ENCODE results near the gene PRDM5.

The PRDM5 gene

DNA sequence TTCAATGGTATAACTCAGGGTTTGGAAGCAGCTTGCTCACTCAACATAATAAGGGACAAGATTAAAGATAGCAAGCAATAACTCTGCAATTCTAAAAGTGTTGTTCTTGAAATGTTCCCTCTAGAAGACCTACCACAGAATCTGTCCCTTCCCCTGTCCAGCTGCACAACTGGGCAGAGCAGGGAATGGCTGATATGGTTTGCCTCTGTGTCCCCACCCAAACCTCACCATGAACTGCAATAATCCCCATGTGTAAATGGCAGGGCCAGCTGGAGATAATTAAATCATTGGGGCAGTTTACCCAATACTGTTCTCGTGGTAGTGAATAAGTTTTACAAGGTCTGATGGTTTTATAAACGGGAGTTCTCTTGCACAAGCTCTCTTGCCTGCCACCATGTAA, 19.1 kb downstream of the PRDM5 start:
- DNase-seq (ENCODE audit: low spot score): no peak

DNA sequence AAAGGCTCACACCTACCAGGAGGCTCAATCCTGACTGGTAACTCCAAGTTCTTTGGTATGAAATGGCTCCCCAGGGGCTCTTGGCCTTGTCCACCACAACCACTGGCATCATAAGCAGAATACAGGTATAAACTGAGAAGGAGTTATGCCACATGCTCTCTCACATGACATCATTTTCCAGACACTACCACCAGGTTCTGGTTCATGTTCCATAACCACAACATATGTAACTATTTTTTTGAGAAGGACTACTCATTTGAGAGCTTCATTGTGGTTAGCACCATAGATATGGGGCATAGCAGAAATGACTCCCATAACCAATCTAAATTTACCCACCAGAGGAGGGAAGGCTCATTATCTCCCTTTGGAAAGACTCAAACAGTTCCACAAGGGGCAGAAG, 19.6 kb downstream of the PRDM5 start:
- no peak for DNase-seq (ENCODE audit: low spot score)

- DNase-seq (ENCODE audit: low spot score): no peak
These were observed 20.8 kb downstream of the PRDM5 start for GRCh38 chr4:120901731-120902130.

DNA sequence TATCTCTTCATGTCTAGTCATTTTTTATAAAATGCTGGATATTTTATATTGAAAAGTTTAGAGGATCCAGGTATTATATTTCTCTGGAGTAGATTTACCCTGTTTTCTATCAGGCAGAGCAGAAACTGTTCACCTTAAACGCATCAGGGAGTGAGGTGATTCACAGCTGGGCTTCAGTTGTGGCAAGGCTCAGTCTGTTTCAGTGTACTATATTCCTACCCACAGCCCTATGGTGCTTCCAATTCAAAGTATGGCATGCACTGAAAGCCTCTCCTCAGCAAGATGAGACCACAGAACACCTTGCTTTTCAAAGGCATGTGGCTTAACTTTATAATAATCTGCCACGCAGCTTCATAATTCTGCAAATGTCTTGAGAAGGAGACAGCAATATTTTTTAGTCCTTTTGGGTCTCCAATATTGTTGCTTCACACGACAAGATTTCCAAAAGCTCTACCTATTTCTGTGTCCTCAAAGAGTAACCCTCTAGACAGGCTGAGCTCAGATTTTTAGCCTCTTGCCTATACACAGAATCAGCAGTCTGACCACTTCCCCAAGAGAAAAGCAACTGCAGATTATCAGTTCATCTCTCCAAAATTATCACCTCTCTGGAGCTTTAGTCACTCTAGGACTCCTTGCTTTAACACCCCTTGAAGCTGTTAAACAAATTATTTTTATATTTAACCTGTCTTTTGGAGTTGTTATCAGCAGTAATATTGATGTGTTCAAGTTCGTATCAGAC, 24.4 kb downstream of the PRDM5 start:
- DNase-seq (ENCODE audit: low spot score): no peak

GRCh38 chr4:120895554-120895953, 27.0 kb downstream of the PRDM5 start:
- DNase-seq (ENCODE audit: low spot score): no peak

- DNase-seq (ENCODE audit: low spot score): no peak
These were observed 29.2 kb downstream of the PRDM5 start for GRCh38 chr4:120893314-120893713.

- DNase-seq (ENCODE audit: low spot score): no peak
These were observed 36.3 kb downstream of the PRDM5 start for GRCh38 chr4:120886191-120886590.

GRCh38 chr4:120881846-120882245, 40.7 kb downstream of the PRDM5 start:
- DNase-seq (ENCODE audit: low spot score): no peak

GRCh38 chr4:120881351-120881750, 41.2 kb downstream of the PRDM5 start:
- DNase-seq (ENCODE audit: low spot score): no peak

DNA sequence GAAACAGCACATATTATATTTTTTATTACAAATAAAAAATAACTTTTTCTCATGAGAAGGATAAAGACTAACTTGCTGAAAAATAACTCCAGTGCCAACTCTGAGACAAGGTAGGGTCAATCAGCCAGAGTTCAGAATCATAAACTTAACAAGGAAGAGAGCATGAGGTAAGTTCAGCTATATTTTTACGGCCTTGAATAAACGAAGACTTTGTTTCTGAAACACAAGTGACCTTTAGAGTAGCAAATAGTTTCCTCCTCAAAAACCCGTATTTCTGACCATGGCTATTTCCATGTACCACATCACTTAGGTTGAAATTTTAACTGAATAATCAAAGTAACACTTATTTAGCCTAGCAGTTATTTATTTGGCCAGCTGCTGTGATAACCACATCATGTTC, 45.5 kb downstream of the PRDM5 start:
- DNase-seq (ENCODE audit: low spot score): no peak

DNA sequence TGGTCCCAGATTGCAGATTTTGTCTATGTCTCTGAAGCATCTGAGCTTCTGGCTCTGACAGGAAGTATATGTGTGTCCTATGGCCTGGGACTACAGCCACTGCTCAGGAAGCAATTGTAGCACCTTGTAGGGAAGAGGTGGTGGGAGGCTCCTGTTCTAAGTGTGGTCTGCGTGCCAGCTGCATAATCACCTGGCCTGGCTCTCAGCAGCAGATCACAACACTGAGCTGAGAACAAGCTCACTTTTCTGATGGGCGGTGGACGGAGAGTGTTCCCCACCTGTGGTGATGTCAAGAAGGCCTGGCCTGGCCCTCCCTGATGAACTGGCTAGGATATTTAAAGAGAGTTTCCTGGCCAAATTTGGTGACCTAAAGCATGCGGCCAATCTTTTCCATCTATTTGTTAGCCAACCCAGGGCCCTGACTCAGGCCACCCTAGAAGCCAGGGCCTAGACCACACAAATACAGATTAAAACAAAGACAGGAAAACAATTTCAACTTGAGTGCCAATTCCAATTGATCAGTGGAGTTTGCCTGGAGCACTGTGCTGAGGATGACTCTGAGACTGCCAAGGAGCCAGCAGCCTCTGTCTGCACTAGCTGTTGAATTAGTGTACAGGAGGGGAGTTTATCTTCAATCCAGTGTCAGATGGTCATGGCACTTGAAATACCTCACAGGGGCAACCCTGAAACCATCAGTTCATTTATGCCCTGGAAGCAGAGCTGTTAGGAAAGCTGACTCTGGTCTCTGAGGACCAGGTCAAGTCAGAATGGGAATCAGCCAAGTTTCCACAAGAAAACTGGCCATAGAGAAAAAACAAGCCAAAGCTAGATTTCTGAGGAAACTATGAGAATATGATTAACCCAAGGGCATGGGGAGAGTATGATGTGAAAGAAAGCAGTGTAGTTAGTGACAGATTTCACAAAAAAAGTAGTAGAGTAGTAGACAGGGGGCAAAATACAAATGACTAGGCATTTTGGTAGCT, 47.4 kb downstream of the PRDM5 start:
- no peak for DNase-seq (ENCODE audit: low spot score)

DNA sequence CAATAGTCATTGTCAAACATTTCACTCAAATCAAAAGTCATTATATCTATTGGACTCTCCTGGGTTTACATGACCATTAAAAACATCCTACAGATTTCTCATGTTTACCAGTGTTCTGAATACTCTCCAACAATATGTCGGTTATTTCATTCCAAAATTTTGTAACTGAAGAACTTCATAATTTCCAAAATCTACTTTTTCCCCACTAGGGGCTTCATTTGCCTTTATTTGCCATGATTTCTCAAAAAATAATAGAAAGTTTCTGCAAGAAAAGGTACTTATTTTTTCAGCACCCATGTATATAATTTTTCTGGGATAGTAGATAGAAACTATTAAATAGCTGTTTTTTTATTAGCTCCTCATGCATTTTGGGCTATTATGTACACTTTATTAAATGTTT, 49.0 kb downstream of the PRDM5 start:
- DNase-seq (ENCODE audit: low spot score): no peak

- no peak for DNase-seq (ENCODE audit: low spot score)
These were observed 51.4 kb downstream of the PRDM5 start for GRCh38 chr4:120871173-120871572.

DNA sequence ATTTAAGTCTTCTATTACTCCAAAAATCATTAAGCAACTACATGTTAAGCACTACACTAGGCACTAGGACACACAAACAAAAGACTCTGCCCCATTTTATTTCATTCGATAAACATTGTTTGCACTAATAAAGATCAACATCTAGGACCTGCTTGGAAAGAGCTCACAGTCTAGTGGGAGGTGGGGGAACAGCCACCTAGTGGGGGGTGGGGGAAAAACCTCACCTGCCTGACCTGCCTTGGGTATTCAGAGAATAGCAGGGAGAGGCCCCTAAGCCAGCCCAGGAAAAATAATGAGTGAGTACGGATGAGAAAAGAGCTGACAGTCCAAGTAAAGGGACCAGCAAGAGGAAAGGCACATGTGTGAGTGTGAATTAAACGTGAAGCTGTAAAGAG, 52.2 kb downstream of the PRDM5 start:
- DNase-seq (ENCODE audit: low spot score): no peak

GRCh38 chr4:120869613-120870278, 52.8 kb downstream of the PRDM5 start:
- no peak for DNase-seq (ENCODE audit: low spot score)

DNA sequence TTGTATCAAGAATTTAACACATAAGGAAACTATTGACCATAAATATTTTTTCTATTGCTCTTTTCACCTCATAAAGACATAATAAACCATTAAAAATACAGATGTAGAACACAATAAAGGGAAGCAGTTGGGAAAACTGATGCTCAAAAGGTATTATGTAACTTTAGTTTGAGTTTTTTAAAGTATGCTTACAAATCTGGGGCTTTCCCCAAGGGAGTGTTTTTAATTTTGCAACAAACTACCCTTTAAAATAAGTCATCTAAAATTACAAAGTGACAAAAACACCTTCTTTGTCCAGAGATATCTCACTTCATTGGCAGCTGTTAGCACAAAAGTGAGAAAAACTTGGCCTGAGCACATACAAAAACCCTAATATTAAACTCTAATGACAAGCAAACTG, 55.0 kb downstream of the PRDM5 start:
- DNase-seq (ENCODE audit: low spot score): no peak

DNA sequence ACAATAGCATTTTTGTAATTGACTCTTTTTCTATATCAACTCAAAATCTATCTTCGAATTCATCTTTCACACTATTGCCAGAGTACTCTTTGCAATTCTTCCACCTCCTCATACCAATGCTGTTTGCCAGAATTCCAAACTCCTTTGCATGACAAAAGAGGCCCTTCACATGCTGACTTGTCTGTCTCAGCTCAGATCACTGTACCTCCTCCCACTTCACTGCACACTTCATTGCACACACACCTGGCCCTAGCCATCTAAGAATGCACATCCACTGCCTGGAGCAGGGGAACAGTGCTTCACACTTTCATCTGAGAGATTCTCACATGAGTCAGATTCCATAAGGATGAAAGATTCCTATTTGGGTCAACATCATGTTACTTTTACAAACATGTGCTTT, 56.5 kb downstream of the PRDM5 start:
- no peak for DNase-seq (ENCODE audit: low spot score)

DNA sequence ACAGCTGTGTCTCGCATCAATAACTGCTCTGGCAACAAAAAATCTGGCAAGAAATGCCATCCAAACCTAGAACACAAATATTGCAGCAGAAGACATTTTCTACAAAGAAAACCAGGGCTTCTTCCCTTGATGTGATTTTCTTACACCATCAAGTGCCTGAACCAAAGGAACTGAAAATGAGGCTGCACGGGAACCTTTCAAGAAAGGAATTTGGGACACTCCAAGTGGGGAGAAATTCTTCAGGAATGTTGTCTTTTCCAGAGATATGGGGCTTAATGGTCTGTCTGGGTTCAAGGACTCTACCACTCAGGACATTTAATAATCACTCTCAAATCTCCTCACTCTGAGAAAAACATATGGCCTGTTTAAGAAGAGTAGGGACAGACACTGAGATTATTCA, 57.6 kb downstream of the PRDM5 start:
- DNase-seq (ENCODE audit: low spot score): no peak

DNA sequence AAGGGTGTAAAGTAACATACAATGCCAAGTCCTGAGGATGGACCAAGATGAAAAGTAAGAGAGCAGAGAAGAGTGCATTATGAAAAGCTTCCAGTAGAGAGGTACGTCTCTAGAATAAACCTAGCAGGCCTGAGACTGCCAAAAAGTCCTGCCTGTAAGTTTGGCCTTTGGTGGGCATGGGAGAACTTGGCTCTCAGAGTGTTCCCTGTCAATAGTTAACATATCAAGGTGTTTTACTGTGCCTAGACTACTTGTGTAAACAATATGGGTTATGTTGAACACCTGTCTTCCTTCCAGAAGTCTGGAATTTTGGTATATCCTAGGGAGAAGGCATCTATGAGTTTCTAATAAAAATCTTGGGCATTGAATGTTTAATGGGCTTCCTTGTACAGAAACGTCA, 60.1 kb downstream of the PRDM5 start:
- DNase-seq (ENCODE audit: low spot score): no peak

DNA sequence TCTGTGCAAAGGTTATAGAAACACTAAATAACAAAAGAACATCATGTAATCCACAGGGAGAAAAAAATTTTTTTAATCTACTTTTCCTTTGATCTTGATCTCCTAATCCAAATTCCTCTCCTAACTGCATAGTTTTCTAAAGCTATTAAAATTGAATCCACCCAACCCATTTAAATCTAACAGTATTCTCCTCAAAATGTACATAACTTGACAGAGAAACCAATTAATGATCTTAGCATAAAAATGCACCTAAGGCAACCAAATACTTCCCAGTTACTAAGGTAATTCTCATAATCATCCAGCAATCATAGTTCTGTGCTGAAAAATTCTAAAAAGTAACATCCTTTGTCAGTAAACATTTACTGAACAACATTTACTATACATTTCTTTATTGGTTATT, 60.7 kb downstream of the PRDM5 start:
- no peak for DNase-seq (ENCODE audit: low spot score)

DNA sequence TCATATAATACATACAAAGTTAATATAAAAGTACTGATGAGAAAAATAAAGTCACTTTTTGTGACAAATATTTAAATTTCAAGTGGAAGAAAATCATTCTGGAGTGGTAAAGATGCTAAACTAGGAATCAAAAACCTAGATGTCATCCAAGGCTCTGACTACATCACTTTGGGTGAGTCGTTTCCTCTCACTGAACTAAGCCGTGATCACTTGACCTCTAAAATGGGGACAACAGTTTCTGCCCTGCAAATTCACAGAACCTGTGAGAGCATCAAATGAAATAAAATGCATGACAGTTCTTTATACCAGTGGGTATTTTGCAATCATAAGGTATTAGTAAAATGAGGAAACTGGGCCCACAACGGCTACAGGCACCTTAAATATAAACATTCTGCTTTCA, 63.8 kb downstream of the PRDM5 start:
- DNase-seq (ENCODE audit: low spot score): no peak

DNA sequence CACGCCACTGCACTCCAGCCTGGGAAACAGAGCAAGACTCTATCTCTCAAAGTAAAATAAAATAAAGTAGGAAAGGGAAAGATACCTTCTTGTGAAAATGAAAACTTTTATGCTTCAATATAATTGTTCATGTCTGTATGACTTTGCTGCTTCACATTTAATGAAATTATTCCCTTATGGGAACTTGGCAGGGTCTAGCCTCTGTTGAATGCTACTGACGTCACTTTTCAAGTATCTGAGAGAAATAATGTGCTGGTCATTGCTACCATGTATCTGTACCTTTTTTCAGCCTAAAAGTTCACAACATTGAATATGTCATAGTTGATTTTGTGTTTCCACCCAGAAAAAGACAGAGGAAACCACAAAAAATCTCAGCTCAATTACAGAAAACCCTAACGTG, 65.2 kb downstream of the PRDM5 start:
- DNase-seq (ENCODE audit: low spot score): peak; percentile 26

GRCh38 chr4:120856294-120856693, 66.2 kb downstream of the PRDM5 start:
- DNase-seq (ENCODE audit: low spot score): no peak

All from AG08395 (cell line).